H1 (cell line): Measurements from ENCODE around the gene ZNF747. TPM values are rescaled to one million over a fixed set of nuclear protein-coding genes. Genes with fewer than 3 reads are reported as not detected.

ENCODE experiments used
- CTBP2 ChIP-seq: IDR thresholded peaks from 2 replicates; pipeline ENCODE4 v1.7.0; 2011; ENCODE audit warnings: borderline replicate concordance, mild to moderate bottlenecking, moderate library complexity, mixed read lengths, low read length; ENCODE audit not compliant: insufficient read depth, insufficient read length
- RXRA ChIP-seq: IDR thresholded peaks from 2 replicates; pipeline ENCODE4 v1.6.1; 2011; ENCODE audit warnings: low read depth, mild to moderate bottlenecking, low read length, moderate library complexity; ENCODE audit not compliant: insufficient read depth
- TBP ChIP-seq: IDR thresholded peaks from 2 replicates; pipeline ENCODE4 v1.6.1; 2011; ENCODE audit warnings: low read depth, low read length, improper control_type of control experiment
- polyA plus RNA-seq, 7 experiments: library from polyadenylated mRNA; depleted of rRNA in 3 of 7; stranded (reverse) in 5 of 7; unstranded in 2 of 7; fragments of >200 nt in 5 of 7; fragments of 200-250 nt in 2 of 7; gene quantifications; 1 replicate in 5 of 7; 2 replicates in 1 of 7; 4 replicates in 1 of 7; pipeline versions ENCODE4 v1.2.1 to v1.2.3, GENCODE V29; 2011 to 2013; ENCODE audit warnings: missing spikeins in 2 of 7, mixed read lengths in 2 of 7
- total RNA-seq: library from RNA; stranded (reverse); fragmentation: NEBNext Ultra II Directional; extraction: Animal tissue kit (Norgen Biotek cat#: 25700); gene quantifications from 2 replicates; pipeline ENCODE4 v1.2.1, GENCODE V29; 2021
- TF ChIP-seq, protein P1 (sequence below): IDR thresholded peaks from 2 replicates; pipeline ENCODE4 v1.6.1; 2011; ENCODE audit warnings: low read length, improper control_type of control experiment

ZNF747 gene
- total and polyA plus RNA-seq, 2 of the 8 experiments (the other 6 are each of a cell fraction or from before 2014, with no cell fraction given): 9.9 to 10.3 TPM

DNA sequence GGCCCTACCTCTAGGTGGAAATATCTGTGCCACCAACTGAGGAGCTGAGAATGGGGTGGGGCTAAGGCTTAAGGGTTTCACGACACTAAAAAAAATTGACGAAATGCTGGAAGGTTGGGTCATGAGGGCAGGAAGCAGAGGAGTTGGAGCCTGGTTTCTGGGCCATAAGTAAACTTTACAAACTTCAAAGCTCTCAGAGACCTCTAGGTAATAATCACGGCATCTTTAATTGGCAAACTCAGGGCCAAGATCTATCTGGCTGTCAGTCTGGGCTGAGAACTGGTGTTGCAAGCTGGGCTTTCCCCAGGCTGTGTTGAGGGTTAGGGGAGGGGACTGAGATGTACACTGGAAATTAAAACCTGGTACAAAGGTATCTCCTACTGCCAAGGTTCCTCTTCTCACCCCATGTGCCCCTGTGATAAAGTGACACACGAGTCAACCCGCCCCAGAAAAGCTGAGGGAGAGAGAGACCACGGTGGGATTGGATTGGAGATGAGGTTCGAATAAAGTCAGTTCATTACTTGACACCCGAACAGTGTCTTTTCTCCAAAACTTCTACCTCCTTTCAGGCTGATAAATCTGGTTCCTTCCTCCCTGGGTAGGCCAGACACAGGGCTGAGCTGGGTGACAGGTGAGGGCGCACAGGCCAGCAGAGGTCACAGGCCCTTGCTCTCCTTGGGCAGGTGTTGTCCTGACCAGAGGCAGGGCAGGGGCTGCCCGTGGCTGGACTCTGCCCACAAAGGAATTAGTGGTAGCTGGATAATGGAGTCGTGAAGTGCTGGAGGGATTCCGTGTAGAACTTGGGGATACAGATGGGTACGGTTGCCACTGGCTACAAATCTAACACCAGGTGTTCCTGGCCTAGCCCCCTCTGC is 4.3 kb downstream of the ZNF747 start (continued):
- TF ChIP-seq RXRA (no peak), CTBP2 (no peak), TBP (no peak)
- TF ChIP-seq, protein P1, sequence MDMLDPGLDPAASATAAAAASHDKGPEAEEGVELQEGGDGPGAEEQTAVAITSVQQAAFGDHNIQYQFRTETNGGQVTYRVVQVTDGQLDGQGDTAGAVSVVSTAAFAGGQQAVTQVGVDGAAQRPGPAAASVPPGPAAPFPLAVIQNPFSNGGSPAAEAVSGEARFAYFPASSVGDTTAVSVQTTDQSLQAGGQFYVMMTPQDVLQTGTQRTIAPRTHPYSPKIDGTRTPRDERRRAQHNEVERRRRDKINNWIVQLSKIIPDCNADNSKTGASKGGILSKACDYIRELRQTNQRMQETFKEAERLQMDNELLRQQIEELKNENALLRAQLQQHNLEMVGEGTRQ: no peak
